Gastroesophageal sphincter (tissue), 4 donors: ENCODE results near the gene PCGF3. TPM values are rescaled to one million over a fixed set of nuclear protein-coding genes. Genes with fewer than 3 reads are reported as not detected.
"Not testable (repeated sequence)": the region's sequence is repeated elsewhere in the genome, so short reads cannot be mapped to it uniquely, and the experiment has no call there.

Experiments used
- ATAC-seq: fragments of 150-250 bp; one replicate; pipeline ENCODE4 v1.9.1; 2016; ENCODE audit warnings: mild to moderate bottlenecking, moderate library complexity
- H3K27ac ChIP-seq, 4 donors: fragments of 200-600 bp; sonication (generic) in 3 of 4; 1 replicate in 3 of 4; 2 replicates in 1 of 4; pipeline ENCODE4 v1.5.1; 2016 to 2019
- H3K27me3 ChIP-seq: fragments of 200-600 bp; sonication (generic); one replicate; pipeline ENCODE4 v1.5.1; 2019
- H3K36me3 ChIP-seq, 2 donors: fragments of 200-600 bp; sonication (generic); one replicate each; pipeline ENCODE4 v1.5.1; 2019; ENCODE audit warnings: control low read depth in 1 of 2
- H3K4me1 ChIP-seq, 3 donors: fragments of 200-600 bp; sonication (generic); 1 replicate in 2 of 3; 2 replicates in 1 of 3; pipeline ENCODE4 v1.5.1; 2016 to 2019; ENCODE audit warnings: control low read depth in 2 of 3
- H3K4me3 ChIP-seq, 2 donors: fragments of 200-600 bp; sonication (generic); one replicate each; pipeline ENCODE4 v1.5.1; 2019; ENCODE audit warnings: mild to moderate bottlenecking in 1 of 2, moderate library complexity in 1 of 2
- H3K9me3 ChIP-seq, 3 donors: fragments of 200-600 bp; sonication (generic); one replicate each; pipeline ENCODE4 v1.5.1; 2017 to 2019; ENCODE audit warnings: control low read depth in 2 of 3
- EP300 ChIP-seq: sonication (generic); formaldehyde crosslinking; IDR thresholded peaks from one replicate; pipeline ENCODE4 v1.6.1; 2017; ENCODE audit warnings: antibody characterized with exemption, mild to moderate bottlenecking
- POLR2A ChIP-seq, 2 donors: fragments of 450-650 bp; IDR thresholded peaks; one replicate each; pipeline ENCODE4 v1.6.1; 2017; ENCODE audit warnings: antibody characterized with exemption in 2 of 2, mild to moderate bottlenecking in 2 of 2, moderate library complexity in 1 of 2
- POLR2AphosphoS5 ChIP-seq: sonication (generic); formaldehyde crosslinking; IDR thresholded peaks from one replicate; pipeline ENCODE4 v1.6.1; 2017; ENCODE audit warnings: antibody characterized with exemption
- WGBS, 2 donors: methylation state at CpG; one replicate each; pipeline ENCODE4 v1.1.5; 2018; ENCODE audit warnings: low coverage in 1 of 2; 5-methylcytosine and 5-hydroxymethylcytosine counted together
- total RNA-seq, 4 donors: library from RNA; depleted of rRNA; stranded (reverse); fragments of >200 nt; gene quantifications; one replicate each; pipeline ENCODE4 v1.1.0, GENCODE V29; 2016
- TF ChIP-seq, protein P1 (sequence below), 4 experiments: fragments of 200-600 bp in 2 of 4; fragments of 450-650 bp in 2 of 4; sonication (generic) in 1 of 4; IDR thresholded peaks; one replicate each; pipeline ENCODE4 v1.5.1; 2017 to 2019; ENCODE audit warnings: antibody characterized with exemption in 4 of 4, mild to moderate bottlenecking in 2 of 4, moderate library complexity in 2 of 4

PCGF3 gene
- total RNA-seq, 4 donors from 2014 or later: 24.4 to 46.5 (median 40.7) TPM

DNA sequence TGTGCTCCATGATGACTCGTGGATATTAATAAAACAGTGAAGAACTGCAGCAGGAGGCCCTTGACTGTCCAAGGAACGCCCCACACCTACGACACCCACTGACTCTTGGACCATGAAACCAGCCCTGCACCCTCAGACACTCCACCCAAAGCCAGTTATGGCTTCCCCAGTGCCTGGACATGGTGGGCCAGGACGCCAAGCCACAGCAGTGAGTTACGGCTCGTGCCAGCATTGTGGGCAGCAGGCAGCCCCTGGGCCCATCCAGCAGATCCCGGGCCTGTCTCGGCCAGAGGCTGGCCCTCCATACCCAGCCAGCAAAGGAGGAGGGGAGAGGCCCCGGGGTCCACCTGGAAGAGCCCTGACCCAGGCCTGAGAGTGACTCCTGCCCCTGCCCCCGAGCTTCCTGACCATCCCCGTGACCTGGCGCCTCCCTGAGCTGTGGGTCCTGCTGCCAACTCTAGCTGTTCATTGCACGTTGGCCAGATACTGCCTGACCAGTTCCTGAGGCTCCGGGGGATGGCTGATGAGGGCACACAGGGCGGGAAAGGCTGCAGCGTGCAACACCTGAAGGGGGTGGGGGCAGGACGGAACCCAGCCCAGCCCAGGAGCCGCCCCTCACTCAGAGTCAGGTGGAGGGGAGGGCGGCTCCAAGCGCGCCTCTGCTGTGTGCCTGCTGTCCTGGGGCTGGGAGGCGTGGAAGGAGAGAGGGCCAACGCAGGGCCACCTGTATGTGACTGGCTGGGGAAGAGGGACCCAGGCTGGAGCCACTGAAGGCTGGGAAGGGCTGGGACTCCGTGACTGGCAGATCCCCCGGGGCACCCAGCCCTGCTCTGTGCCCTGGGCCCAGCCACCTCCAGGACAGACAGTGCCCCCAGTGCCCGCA, 17.4 kb upstream of the PCGF3 start:
- no CpG with 5 or more reads among the region's 26 CpGs for WGBS, 2 donors

DNA sequence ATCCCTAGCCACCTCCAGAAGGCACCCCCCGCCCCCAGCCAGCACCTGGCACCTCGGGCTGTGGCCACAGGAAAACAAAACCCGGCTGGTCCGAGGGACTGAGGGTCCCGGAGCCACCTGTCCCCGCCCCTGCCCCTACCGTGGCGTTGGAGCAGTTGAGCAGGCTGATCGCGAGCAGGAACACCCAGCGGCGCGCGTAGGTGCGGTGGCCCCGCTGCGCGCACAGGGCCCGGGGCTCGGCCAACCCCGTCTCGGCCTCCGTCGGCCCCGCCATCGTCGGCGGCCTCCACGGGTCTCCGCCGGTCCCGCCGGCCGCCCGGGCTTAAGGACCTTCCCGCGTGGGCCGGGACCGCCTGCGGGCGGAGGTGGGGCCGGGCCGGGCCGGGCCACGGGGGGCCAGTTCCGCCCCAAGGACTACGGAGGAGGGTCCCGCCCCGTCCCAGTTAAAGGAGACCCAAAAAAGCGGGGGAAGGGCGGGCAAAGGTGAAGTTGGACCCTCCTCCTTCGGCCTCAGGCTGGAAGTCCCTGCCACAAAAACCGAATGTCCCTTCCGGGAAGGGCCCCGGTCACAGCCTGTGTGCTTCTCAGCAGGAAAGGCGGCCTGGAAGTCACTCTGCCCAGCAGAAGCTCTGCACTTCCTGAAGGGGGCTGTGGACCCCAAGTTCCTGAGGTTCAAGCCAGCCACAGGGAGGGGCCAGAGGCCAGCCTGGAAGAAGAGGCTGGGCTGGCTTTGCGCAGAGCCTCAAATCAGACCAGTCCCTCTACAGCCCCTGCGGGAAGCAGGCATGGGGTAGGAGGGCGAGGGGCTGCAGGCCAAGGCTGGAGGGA, 16.6 kb upstream of the PCGF3 start, which contains the start of gene SLC49A3:
TSS of gene SLC49A3 (minus strand) at position 298 of the 828 bp plus-strand sequence. CDS start at position 274, 24 bp downstream.
- peaks cover 56% of the 10 kb centered on the region for H3K27me3 ChIP-seq
- 0% methylated on average over 2 of the region's 59 CpGs; no CpG with 5 or more reads in 1 of the 2 donors for WGBS, 2 donors
- no peaks in the 10 kb centered on the region for H3K36me3 ChIP-seq
- peak within 1 kb of the TSS; percentile 37 to 62 for H3K4me3 ChIP-seq
- peak; percentile 8 for ATAC-seq
- H3K27ac ChIP-seq: peak within 1 kb of the TSS in 3 of 4 donors; percentile 80 to 84 (median 81)
- H3K4me1 ChIP-seq: peaks cover 0 to 45% (median 23%) of the 10 kb centered on the region in 3 donors
- no peaks in the 10 kb centered on the region for H3K9me3 ChIP-seq
- TF ChIP-seq EP300: no peak
- peak in 1 of 2 donors; percentile 10 for TF ChIP-seq POLR2A (IDR thresholded peaks at IDR 0.05)

More for the DNA sequence above, 17.4 kb upstream of the PCGF3 start:
- H3K4me1 ChIP-seq: peaks cover 0 to 53% (median 29%) of the 10 kb centered on the region in 3 donors
- H3K36me3 ChIP-seq: no peaks in the 10 kb centered on the region
- ATAC-seq: no peak
- peak overlapping the region in 3 of 4 donors; percentile 80 to 84 (median 81) for H3K27ac ChIP-seq
- H3K4me3 ChIP-seq: peak overlapping the region; percentile 37 to 62
- H3K9me3 ChIP-seq: no peaks in the 10 kb centered on the region
- TF ChIP-seq POLR2AphosphoS5 (no peak), POLR2A (IDR thresholded peaks at IDR 0.05) (no peak), EP300 (no peak)
- TF ChIP-seq, protein P1, sequence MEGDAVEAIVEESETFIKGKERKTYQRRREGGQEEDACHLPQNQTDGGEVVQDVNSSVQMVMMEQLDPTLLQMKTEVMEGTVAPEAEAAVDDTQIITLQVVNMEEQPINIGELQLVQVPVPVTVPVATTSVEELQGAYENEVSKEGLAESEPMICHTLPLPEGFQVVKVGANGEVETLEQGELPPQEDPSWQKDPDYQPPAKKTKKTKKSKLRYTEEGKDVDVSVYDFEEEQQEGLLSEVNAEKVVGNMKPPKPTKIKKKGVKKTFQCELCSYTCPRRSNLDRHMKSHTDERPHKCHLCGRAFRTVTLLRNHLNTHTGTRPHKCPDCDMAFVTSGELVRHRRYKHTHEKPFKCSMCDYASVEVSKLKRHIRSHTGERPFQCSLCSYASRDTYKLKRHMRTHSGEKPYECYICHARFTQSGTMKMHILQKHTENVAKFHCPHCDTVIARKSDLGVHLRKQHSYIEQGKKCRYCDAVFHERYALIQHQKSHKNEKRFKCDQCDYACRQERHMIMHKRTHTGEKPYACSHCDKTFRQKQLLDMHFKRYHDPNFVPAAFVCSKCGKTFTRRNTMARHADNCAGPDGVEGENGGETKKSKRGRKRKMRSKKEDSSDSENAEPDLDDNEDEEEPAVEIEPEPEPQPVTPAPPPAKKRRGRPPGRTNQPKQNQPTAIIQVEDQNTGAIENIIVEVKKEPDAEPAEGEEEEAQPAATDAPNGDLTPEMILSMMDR (IDR thresholded peaks at IDR 0.05): no peak
- peaks cover 56% of the 10 kb centered on the region for H3K27me3 ChIP-seq

DNA sequence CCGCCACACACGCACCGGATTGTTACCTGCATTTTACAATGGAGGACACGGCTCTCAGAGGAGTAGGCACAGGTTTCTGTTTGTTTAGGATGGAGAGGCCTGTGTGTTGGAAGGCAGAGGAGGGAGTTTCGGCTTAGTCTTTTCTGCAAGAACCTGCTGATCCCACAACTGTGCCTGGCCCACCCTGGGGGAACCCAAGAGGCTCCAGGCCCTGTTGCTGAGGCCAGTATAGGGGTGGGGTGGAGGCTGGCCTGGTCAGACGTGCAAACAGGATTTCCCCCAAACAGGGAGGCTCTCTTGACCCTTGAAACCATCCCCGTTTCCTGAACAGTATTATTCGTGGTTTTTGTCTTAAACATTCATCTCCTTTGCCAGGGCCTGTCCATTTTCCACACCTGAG, 15.9 kb upstream of the PCGF3 start:
- H3K9me3 ChIP-seq: no peaks in the 10 kb centered on the region
- 59 to 81% methylated on average over 3 to 4 of the region's 8 CpGs for WGBS, 2 donors
- TF ChIP-seq, protein P1 (IDR thresholded peaks at IDR 0.05): no peak
- ATAC-seq: no peak
- peak overlapping the region in 3 of 4 donors; percentile 80 to 84 (median 81) for H3K27ac ChIP-seq
- H3K36me3 ChIP-seq: no peaks in the 10 kb centered on the region
- peak overlapping the region in 1 of 2 donors; percentile 62 for H3K4me3 ChIP-seq
- peaks cover 55% of the 10 kb centered on the region for H3K27me3 ChIP-seq
- peaks cover 0 to 39% (median 22%) of the 10 kb centered on the region in 3 donors for H3K4me1 ChIP-seq

DNA sequence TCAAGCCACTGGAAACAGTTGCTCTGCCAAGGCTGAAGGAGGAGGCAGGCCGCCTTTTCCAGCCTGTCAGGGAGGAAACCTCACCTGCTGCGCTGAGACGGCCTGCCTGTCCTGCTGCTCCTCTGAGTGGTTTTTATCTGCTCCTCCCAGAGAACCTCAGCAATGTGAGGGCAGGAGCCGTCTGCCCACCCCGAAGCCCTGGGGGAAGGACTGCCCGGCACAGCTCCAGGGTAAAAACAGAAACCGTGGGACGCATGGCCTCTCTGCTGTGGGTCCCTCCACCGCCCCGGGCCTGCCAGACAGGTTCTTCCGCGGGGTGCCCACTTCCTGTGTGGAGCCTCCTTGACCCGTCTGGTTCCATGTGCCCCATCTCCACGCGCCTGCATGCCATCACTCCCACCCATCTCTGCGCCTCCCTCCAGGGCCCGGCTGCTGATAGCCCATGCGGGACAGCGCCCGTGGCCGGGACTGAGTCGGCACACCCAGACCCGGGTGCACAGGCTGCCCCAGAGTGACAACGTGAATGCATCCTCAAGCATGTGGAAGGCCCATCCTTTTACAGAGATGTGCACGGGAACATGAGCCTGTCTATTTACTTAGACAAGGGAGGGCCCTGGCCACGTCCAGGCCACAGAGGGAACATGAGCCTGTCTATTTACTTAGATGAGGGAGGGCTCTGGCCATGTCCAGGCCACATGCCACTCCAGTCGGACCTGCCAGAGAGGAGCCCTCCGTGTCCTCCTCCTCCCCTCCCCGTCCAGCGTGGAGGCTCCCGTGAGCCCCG, 12.7 kb upstream of the PCGF3 start:
- H3K36me3 ChIP-seq: no peaks in the 10 kb centered on the region
- TF ChIP-seq POLR2A (IDR thresholded peaks at IDR 0.05) (no peak), EP300 (no peak), POLR2AphosphoS5 (no peak)
- TF ChIP-seq, protein P1 (IDR thresholded peaks at IDR 0.05): no peak
- H3K4me1 ChIP-seq: peaks cover 0 to 20% (median 10%) of the 10 kb centered on the region in 3 donors
- H3K9me3 ChIP-seq: no peaks in the 10 kb centered on the region
- H3K4me3 ChIP-seq: no peak overlapping the region
- H3K27me3 ChIP-seq: peaks cover 51% of the 10 kb centered on the region
- H3K27ac ChIP-seq: no peak overlapping the region
- no peak for ATAC-seq
- 61 to 75% methylated on average over 3 to 8 of the region's 32 CpGs for WGBS, 2 donors

DNA sequence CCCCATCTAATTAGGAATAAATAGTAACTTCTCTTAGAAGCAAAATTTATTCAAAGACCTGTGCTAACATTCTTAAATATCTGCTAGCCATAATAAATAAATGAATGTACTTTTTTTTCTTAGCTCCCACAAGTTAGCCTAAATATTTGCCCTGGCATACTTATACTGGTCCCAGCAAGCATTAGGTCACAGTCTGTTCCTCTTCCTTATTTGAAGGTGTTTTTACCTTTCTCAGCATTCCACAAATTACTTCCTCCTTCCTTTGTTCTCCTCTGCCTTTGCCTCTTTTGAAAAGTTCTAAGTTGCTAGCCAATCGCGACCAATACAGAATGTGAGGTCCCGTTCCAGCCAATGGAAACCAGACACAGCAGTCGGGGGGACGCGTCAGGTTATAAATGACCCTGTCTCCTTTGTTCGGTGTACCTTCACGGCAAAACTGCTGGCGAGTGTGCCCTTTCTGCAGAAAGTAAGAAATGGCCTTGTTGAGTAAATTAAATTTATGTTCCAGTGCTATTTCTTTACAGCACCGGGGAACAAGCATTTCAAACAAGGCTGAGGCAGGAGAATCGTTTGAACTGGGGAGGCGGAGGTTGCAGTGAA, 11.2 kb upstream of the PCGF3 start:
- not testable (repeated sequence) for H3K27ac ChIP-seq, ATAC-seq, H3K9me3 ChIP-seq, H3K4me1 ChIP-seq, H3K4me3 ChIP-seq, H3K36me3 ChIP-seq
- H3K27me3 ChIP-seq: peaks cover 38% of the 10 kb centered on the region
- 78 to 79% methylated on average over 5 to 11 of the region's 12 CpGs for WGBS, 2 donors
